ENCODE data around the gene G2E3. TPM values are rescaled to one million over a fixed set of nuclear protein-coding genes. Genes with fewer than 3 reads are reported as not detected.
"Not testable (repeated sequence)": the region's sequence is repeated elsewhere in the genome, so short reads cannot be mapped to it uniquely, and the experiment has no call there.

The G2E3 gene
- total RNA-seq, 2 experiments from 2014 or later = 37.8 to 37.9 TPM

- Mint-ChIP-seq H3K27ac (no peak overlapping the region), H3K4me3 (no peak overlapping the region), H3K27me3 (no peaks in the 10 kb centered on the region), H3K9me3 (no peaks in the 10 kb centered on the region), H3K36me3 (ENCODE audit: low read depth) (peaks cover 51% of the 10 kb centered on the region), H3K4me1 (peaks cover 53% of the 10 kb centered on the region)
- ChIA-PET POLR2A (no interaction called here), CTCF (no interaction called here)
- no peak for DNase-seq
Observed at GRCh38 chr14:30569216-30569902, 10.4 kb downstream of the G2E3 start.

GRCh38 chr14:30569903-30570226 is 10.9 kb downstream of the G2E3 start:
- POLR2A ChIA-PET = no interaction called here
- no peak overlapping the region for H3K27ac Mint-ChIP-seq
- no peaks in the 10 kb centered on the region for H3K9me3 Mint-ChIP-seq
- no peak overlapping the region for H3K4me3 Mint-ChIP-seq
- H3K27me3 Mint-ChIP-seq = no peaks in the 10 kb centered on the region
- no peak for DNase-seq
- H3K4me1 Mint-ChIP-seq = peaks cover 53% of the 10 kb centered on the region
- CTCF ChIA-PET = no interaction called here
- peaks cover 51% of the 10 kb centered on the region for H3K36me3 Mint-ChIP-seq (ENCODE audit: low read depth)

GRCh38 chr14:30572237-30572636 is 13.3 kb downstream of the G2E3 start:
- DNase-seq = no peak
- POLR2A ChIA-PET = interaction anchor here (1.2 kb wide), 1 partner anchor 50 kb away, joined by 5 read pairs; the partner anchor contains the start of gene SCFD1
- H3K4me1 Mint-ChIP-seq = peaks cover 41% of the 10 kb centered on the region
- CTCF ChIA-PET = no interaction called here
- H3K27ac Mint-ChIP-seq = no peak overlapping the region
- H3K4me3 Mint-ChIP-seq = no peak overlapping the region
- H3K9me3 Mint-ChIP-seq = no peaks in the 10 kb centered on the region
- no peaks in the 10 kb centered on the region for H3K27me3 Mint-ChIP-seq
- peaks cover 50% of the 10 kb centered on the region for H3K36me3 Mint-ChIP-seq (ENCODE audit: low read depth)

GRCh38 chr14:30572771-30573170 is 13.8 kb downstream of the G2E3 start:
- peaks cover 41% of the 10 kb centered on the region for H3K4me1 Mint-ChIP-seq
- peaks cover 51% of the 10 kb centered on the region for H3K36me3 Mint-ChIP-seq (ENCODE audit: low read depth)
- H3K9me3 Mint-ChIP-seq = no peaks in the 10 kb centered on the region
- no peak for DNase-seq
- no peak overlapping the region for H3K4me3 Mint-ChIP-seq
- no peaks in the 10 kb centered on the region for H3K27me3 Mint-ChIP-seq
- no peak overlapping the region for H3K27ac Mint-ChIP-seq
- CTCF ChIA-PET = no interaction called here
- POLR2A ChIA-PET = no interaction called here

DNA sequence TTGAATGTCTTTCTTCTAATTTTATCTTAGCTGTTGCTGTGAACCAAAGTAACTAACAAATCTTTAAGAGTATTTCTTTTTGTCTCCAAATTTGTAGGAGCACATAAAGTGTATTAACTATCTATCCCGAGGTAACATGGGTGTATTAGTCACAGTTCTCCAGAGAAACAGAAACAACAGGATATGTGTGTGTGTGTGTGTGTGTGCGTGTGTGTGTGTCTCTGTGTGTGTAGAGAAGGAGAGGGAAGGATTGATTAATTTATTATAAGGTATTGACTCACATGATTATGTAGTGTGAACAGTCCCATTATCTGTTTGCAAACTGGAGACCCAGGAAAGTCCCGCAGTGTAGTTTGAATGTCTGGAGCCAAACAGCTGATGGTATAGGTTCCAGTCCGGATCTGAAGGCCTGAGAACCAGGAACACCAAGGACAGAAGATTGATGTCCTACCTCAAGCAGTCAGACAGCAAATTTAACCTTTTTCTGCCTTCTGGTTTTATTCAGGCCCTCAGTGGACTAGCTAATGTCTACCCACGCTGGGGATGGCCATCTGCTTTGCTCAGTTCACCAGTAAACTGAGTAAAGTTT is 14.4 kb downstream of the G2E3 start:
- Mint-ChIP-seq H3K36me3 (ENCODE audit: low read depth) (peaks cover 50% of the 10 kb centered on the region), H3K27me3 (no peaks in the 10 kb centered on the region), H3K9me3 (no peaks in the 10 kb centered on the region), H3K4me3 (no peak overlapping the region), H3K27ac (no peak overlapping the region), H3K4me1 (peaks cover 35% of the 10 kb centered on the region)
- CTCF ChIA-PET = no interaction called here
- POLR2A ChIA-PET = no interaction called here
- DNase-seq = no peak

GRCh38 chr14:30573966-30574365 is 15.0 kb downstream of the G2E3 start:
- ChIA-PET POLR2A (no interaction called here), CTCF (no interaction called here)
- no peak overlapping the region for H3K27ac Mint-ChIP-seq
- DNase-seq = no peak
- peaks cover 34% of the 10 kb centered on the region for H3K4me1 Mint-ChIP-seq
- H3K9me3 Mint-ChIP-seq = no peaks in the 10 kb centered on the region
- H3K4me3 Mint-ChIP-seq = no peak overlapping the region
- peaks cover 51% of the 10 kb centered on the region for H3K36me3 Mint-ChIP-seq (ENCODE audit: low read depth)
- no peaks in the 10 kb centered on the region for H3K27me3 Mint-ChIP-seq

DNA sequence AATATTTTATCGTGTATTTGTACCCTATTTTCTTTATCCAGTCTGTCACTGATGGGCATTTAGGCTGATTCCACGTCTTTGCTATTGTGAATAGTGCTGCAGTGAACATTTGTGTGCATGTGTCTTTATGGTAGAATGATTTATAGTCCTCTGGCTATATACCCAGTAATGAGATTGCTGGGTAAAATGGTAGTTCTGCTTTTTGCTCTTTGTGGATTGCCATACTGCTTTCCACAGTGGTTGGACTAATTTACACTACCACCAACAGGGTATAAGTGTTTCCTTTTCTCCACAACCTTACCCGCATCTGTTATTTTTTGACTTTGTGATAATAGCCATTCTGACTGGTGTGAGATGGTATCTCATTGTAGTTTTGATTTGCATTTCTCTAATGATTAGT is 15.8 kb downstream of the G2E3 start:
- H3K4me3 Mint-ChIP-seq, H3K9me3 Mint-ChIP-seq, H3K27ac Mint-ChIP-seq, POLR2A ChIA-PET, H3K27me3 Mint-ChIP-seq, CTCF ChIA-PET, DNase-seq: not testable (repeated sequence)
- Mint-ChIP-seq H3K4me1 (peaks cover 29% of the 10 kb centered on the region), H3K36me3 (ENCODE audit: low read depth) (peaks cover 48% of the 10 kb centered on the region)

DNA sequence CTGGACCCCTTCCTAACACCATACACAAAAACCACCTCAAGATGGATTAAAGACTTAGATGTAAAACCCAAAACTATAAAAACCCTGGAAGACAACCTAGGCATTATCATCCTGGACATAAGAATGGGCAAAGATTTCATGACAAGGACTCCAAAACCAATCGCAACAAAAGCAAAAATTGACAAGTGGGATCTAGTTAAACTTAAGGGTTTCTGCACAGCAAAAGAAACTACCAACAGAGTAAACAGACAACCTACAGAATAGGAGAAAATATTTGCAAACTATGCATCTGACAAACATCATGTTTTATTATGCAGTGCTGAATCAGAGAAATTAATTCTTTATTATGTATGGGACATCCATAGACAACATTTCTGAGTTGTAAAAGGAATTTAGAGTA is 17.4 kb downstream of the G2E3 start:
- H3K27ac Mint-ChIP-seq, H3K9me3 Mint-ChIP-seq, POLR2A ChIA-PET, CTCF ChIA-PET, H3K27me3 Mint-ChIP-seq, H3K4me3 Mint-ChIP-seq, DNase-seq: not testable (repeated sequence)
- Mint-ChIP-seq H3K4me1 (peaks cover 15% of the 10 kb centered on the region), H3K36me3 (ENCODE audit: low read depth) (peaks cover 44% of the 10 kb centered on the region)

DNA sequence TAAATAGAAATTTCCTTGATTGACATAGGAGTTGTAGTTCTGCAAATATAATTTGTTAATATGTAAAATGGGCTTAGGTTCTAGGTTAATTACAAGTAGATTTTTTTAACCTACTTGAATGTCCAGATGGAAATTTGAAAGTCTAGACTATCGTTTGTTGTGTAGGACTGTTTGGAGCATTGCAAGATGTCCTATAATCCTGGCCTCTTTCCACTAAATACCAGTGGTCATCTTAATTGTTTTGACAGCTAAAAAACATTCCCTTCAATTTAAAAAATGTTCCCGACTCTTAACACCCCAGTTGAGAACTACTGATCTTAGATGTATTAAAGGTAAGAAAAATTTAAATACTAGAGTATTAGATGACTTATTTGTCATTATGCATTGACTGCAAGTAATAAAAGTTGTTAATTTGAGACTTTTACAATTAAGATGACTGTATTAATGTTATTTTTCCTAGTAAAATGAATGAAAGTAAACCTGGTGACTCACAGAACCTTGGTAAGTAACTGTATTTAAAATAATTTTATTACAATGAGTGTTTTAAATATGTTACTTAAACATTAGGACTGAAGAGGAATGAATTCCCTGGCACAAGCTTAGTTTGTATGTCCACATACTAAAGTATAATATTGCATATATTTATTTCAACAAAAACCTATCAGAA is 21.8 kb downstream of the G2E3 start:
- ChIA-PET POLR2A (no interaction called here), CTCF (no interaction called here)
- peaks cover 10% of the 10 kb centered on the region for H3K9me3 Mint-ChIP-seq
- peaks cover 55% of the 10 kb centered on the region for H3K36me3 Mint-ChIP-seq (ENCODE audit: low read depth)
- DNase-seq = no peak
- peaks cover 10% of the 10 kb centered on the region for H3K4me1 Mint-ChIP-seq
- no peaks in the 10 kb centered on the region for H3K27me3 Mint-ChIP-seq
- H3K4me3 Mint-ChIP-seq = no peak overlapping the region
- H3K27ac Mint-ChIP-seq = no peak overlapping the region

DNA sequence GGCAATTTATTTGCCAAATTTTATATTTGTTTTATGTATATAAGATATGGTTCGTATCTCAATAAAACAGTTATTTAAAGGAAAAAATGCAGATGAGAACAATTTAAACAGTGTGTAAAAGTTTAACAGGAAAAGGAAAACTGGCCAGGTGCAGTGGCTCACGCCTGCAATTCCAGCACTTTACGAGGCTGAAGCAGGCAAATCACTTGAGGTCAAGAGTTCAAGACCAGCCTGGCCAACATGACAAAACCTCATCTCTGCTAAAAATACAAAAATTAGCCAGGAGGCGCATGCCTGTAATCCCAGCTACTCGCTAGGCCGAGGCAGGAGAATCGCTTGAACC is 22.3 kb downstream of the G2E3 start:
- peaks cover 55% of the 10 kb centered on the region for H3K36me3 Mint-ChIP-seq (ENCODE audit: low read depth)
- peaks cover 14% of the 10 kb centered on the region for H3K4me1 Mint-ChIP-seq
- CTCF ChIA-PET = no interaction called here

DNA sequence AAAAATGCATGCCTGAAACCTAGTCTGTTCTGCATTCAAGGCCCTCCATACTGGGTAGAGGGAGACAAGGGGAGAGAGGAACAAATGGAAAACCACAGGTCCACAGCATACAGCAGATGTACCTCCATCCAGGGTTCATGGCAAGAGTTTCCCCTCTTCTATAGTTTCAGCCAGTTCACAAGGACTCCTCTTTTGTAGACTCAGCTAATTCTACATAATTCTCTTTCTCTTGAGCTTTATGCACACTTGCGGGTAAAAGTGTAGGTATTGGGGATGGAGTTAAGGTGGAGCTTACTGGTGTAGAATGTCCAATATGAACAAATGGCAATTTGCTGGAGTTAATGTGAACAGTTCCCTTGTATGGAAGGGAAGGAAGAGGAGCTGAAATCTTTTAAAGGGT is 23.4 kb downstream of the G2E3 start:
- peaks cover 10% of the 10 kb centered on the region for H3K9me3 Mint-ChIP-seq
- H3K27ac Mint-ChIP-seq = no peak overlapping the region
- H3K4me3 Mint-ChIP-seq = no peak overlapping the region
- H3K27me3 Mint-ChIP-seq = no peaks in the 10 kb centered on the region
- peaks cover 60% of the 10 kb centered on the region for H3K36me3 Mint-ChIP-seq (ENCODE audit: low read depth)
- POLR2A ChIA-PET = interaction anchor here (1.1 kb wide), 1 partner anchor 40 kb away, joined by 3 read pairs; the partner anchor contains the start of gene SCFD1
- peaks cover 16% of the 10 kb centered on the region for H3K4me1 Mint-ChIP-seq
- CTCF ChIA-PET = interaction anchor here (0.5 kb wide), 1 partner anchor 594 kb away, joined by 3 read pairs; no protein-coding TSS in a partner anchor
- no peak for DNase-seq

More for the DNA sequence above, 22.3 kb downstream of the G2E3 start:
- no peak overlapping the region for H3K4me3 Mint-ChIP-seq
- no peaks in the 10 kb centered on the region for H3K27me3 Mint-ChIP-seq
- H3K9me3 Mint-ChIP-seq = peaks cover 10% of the 10 kb centered on the region
- no peak overlapping the region for H3K27ac Mint-ChIP-seq
- DNase-seq = no peak
- POLR2A ChIA-PET = no interaction called here

DNA sequence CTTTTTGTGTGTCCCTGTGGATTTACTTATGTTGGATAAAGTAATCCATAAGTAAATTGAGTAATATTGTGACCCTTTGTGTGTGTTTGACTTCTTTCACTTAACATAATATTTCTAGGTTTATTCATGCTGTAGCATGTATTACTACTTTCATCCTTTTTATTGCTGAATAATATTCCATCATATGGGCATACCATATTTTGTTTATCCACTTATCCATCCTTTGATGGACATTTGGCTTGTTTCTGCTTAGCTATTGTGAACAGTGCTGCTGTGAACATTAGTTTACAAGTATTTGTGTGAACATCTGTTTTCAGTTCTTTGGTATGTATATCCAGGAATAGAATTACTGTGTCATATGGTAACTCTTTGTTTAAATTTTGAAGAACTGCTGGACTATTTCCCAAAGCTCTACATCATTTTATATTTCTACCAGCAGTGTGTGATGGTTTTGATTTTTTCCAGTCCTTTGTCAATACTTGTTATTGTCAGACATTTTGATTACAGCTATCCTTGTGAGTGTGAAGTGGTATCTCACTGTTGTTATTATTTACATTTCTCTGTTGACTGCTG is 25.2 kb downstream of the G2E3 start:
- H3K36me3 Mint-ChIP-seq (ENCODE audit: low read depth) = peaks cover 66% of the 10 kb centered on the region

GRCh38 chr14:30585204-30585603 is 26.2 kb downstream of the G2E3 start:
- ChIA-PET POLR2A (interaction anchor here (0.9 kb wide), 2 partner anchors 24 to 26 kb away, joined by 3 read pairs; partner anchors contain the start of gene G2E3), CTCF (interaction anchor here (1.3 kb wide), 1 partner anchor 26 kb away, joined by 3 read pairs; no protein-coding TSS in a partner anchor)
- peaks cover 74% of the 10 kb centered on the region for H3K36me3 Mint-ChIP-seq (ENCODE audit: low read depth)
- no peak for DNase-seq
- peaks cover 14% of the 10 kb centered on the region for H3K4me1 Mint-ChIP-seq
- H3K27me3 Mint-ChIP-seq = no peaks in the 10 kb centered on the region
- no peak overlapping the region for H3K4me3 Mint-ChIP-seq
- H3K9me3 Mint-ChIP-seq = peaks cover 10% of the 10 kb centered on the region
- H3K27ac Mint-ChIP-seq = no peak overlapping the region

More for the DNA sequence above, 25.2 kb downstream of the G2E3 start:
- H3K27me3 Mint-ChIP-seq = no peaks in the 10 kb centered on the region
- H3K9me3 Mint-ChIP-seq = peaks cover 10% of the 10 kb centered on the region
- ChIA-PET POLR2A (no interaction called here), CTCF (no interaction called here)
- no peak overlapping the region for H3K27ac Mint-ChIP-seq
- peaks cover 14% of the 10 kb centered on the region for H3K4me1 Mint-ChIP-seq
- H3K4me3 Mint-ChIP-seq = no peak overlapping the region
- DNase-seq = no peak

Measured in activated CD4-positive, alpha-beta memory T cell treated with anti-CD3 and anti-CD28 coated beads, Interleukin-2, amount 10 ng/mL, durations not matched to agents 7 days and 5 days (primary cell).